ENCODE results near the gene WIZ. TPM values are rescaled to one million over a fixed set of nuclear protein-coding genes. Genes with fewer than 3 reads are reported as not detected.

The WIZ gene
- total and polyA plus RNA-seq, 2 donors (not counting 1 experiment from before 2014, with no cell fraction given) = 15.0 to 24.8 TPM

DNA sequence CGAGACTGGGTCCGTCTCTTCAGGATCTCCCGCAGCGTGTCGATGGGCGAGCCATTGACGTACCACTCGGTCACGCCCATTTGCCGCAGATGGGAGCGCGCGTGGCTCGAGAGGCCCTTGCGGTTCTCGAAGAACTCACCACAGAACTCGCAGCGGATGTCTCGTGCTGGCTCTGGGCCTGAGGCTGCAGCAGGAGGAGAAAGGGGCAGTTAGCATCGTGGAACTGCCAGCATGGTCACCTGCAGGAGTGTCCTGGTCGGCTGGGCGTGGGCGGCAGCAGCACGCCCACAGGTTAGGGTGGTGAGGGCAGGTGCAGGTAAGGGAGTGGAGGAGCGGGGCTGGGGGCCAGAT lies 22.4 kb downstream of the WIZ start:
- Mint-ChIP-seq H3K27ac (no peak overlapping the region), H3K27me3 (no peaks in the 10 kb centered on the region), H3K4me1 (peaks cover 21% of the 10 kb centered on the region), H3K9me3 (ENCODE audit: insufficient read depth) (no peaks in the 10 kb centered on the region), H3K4me3 (no peak overlapping the region)
- intact Hi-C loops (cut with micrococcal nuclease) = no loop called here
- POLR2A ChIA-PET = no interaction called here
- Histone ChIP-seq H3K36me3 (replicated peaks in 1 of 2; ENCODE audit: control extremely low read depth in 1 of 2, control insufficient read depth in 1 of 2, extremely low read depth in 1 of 2, insufficient read depth in 2 of 2, low read length in 1 of 2) (peaks cover 2 to 42% of the 10 kb centered on the region in 2 experiments), H3K4me2 (replicated peaks; ENCODE audit: low read depth, low read length, poor library complexity, severe bottlenecking) (no peak overlapping the region), H4K20me1 (ENCODE audit: control insufficient read depth, insufficient read depth, low read length, poor library complexity, severe bottlenecking) (peaks cover 50% of the 10 kb centered on the region), H3K9me3 (ENCODE audit: control extremely low read depth in 1 of 3, control insufficient read depth in 2 of 3, insufficient read depth in 1 of 3, low read length in 2 of 3) (peaks cover 0 to 9% (median 0%) of the 10 kb centered on the region in 3 donors), H2AFZ (ENCODE audit: insufficient read depth, low read depth, low read length, poor library complexity, severe bottlenecking) (no peak overlapping the region), H3K4me1 (ENCODE audit: control insufficient read depth in 2 of 2, insufficient read depth in 2 of 2, low read length in 2 of 2) (peaks cover 19 to 22% of the 10 kb centered on the region in 2 donors), H3K27ac (ENCODE audit: low read length in 2 of 2) (no peak overlapping the region), H3K9ac (ENCODE audit: low read length) (no peak overlapping the region), H3K79me2 (ENCODE audit: control insufficient read depth, insufficient read depth, low read length) (peaks cover 37% of the 10 kb centered on the region), H3K4me3 (ENCODE audit: control extremely low read depth in 1 of 5, extremely low read depth in 1 of 5, insufficient read depth in 1 of 5, low read depth in 2 of 5, low read length in 4 of 5) (no peak overlapping the region), H3K27me3 (replicated peaks in 1 of 4; ENCODE audit: control extremely low read depth in 1 of 4, control insufficient read depth in 3 of 4, insufficient read depth in 4 of 4, low read length in 3 of 4) (no peaks in the 10 kb centered on the region)
- TF ChIP-seq EZH2 (IDR thresholded peaks at IDR 0.05; ENCODE audit: borderline replicate concordance, insufficient read depth, low read depth, low read length, poor library complexity, severe bottlenecking) = no peak
- TF ChIP-seq, protein P1, sequence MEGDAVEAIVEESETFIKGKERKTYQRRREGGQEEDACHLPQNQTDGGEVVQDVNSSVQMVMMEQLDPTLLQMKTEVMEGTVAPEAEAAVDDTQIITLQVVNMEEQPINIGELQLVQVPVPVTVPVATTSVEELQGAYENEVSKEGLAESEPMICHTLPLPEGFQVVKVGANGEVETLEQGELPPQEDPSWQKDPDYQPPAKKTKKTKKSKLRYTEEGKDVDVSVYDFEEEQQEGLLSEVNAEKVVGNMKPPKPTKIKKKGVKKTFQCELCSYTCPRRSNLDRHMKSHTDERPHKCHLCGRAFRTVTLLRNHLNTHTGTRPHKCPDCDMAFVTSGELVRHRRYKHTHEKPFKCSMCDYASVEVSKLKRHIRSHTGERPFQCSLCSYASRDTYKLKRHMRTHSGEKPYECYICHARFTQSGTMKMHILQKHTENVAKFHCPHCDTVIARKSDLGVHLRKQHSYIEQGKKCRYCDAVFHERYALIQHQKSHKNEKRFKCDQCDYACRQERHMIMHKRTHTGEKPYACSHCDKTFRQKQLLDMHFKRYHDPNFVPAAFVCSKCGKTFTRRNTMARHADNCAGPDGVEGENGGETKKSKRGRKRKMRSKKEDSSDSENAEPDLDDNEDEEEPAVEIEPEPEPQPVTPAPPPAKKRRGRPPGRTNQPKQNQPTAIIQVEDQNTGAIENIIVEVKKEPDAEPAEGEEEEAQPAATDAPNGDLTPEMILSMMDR (IDR thresholded peaks at IDR 0.05) = no peak
- WGBS (ENCODE audit: insufficient coverage) = 97% methylated on average over 25 of the region's 25 CpGs
- DNase-seq (no peak), ATAC-seq (ENCODE audit: low read depth) (no peak)
- CTCF ChIA-PET = no interaction called here

DNA sequence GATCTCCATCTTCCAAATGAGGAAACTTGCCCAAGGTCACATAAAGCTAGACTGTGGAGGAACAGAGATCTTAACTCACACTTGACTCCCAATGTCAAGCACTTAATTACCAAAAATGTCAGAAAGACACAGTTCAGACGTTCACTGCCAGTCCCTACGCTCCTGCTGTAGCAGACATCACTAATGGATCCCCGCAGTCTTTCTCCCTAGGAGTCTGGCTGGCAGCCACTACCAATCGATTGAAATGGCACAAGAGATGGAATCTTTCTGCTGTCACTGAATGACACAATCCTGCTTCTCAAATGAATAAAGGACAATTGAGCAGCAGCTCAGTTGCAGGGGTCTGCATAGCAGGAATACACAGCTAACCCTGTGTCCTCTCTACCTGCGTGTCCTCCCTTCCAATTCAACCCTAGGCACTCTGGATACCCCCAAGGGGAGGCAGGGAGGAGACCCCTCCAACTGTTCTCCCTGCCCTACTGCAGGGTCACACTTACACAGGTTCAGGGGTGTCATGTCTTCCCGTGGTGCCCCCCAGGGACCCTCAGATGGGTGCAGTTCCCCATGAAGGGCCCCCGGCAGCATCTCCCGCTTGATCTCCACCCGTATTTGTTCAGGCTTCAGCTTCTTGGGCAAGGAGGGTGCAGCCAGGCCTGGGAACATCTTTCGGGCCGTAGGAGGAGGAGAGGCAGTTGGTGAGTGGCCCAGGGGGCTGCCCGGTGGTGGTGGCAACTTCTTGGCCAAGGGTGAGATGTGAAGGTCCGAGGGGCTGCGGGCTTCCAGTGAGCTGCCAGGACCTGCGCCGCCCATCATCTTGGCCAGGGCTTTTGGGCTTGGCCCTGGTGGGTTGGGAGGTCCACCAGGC lies 23.0 kb downstream of the WIZ start:
- Mint-ChIP-seq H3K4me3 (no peak overlapping the region), H3K4me1 (peaks cover 17% of the 10 kb centered on the region), H3K27ac (no peak overlapping the region), H3K27me3 (no peaks in the 10 kb centered on the region), H3K9me3 (ENCODE audit: insufficient read depth) (no peaks in the 10 kb centered on the region)
- no peak for DNase-seq
- Histone ChIP-seq H3K4me3 (ENCODE audit: control extremely low read depth in 1 of 5, extremely low read depth in 1 of 5, insufficient read depth in 1 of 5, low read depth in 2 of 5, low read length in 4 of 5) (no peak overlapping the region), H3K9me3 (ENCODE audit: control extremely low read depth in 1 of 3, control insufficient read depth in 2 of 3, insufficient read depth in 1 of 3, low read length in 2 of 3) (peaks cover 0 to 9% (median 0%) of the 10 kb centered on the region in 3 donors), H3K4me1 (ENCODE audit: control insufficient read depth in 2 of 2, insufficient read depth in 2 of 2, low read length in 2 of 2) (peaks cover 16 to 18% of the 10 kb centered on the region in 2 donors), H3K79me2 (ENCODE audit: control insufficient read depth, insufficient read depth, low read length) (peaks cover 32% of the 10 kb centered on the region), H3K9ac (ENCODE audit: low read length) (no peak overlapping the region), H3K36me3 (replicated peaks in 1 of 2; ENCODE audit: control extremely low read depth in 1 of 2, control insufficient read depth in 1 of 2, extremely low read depth in 1 of 2, insufficient read depth in 2 of 2, low read length in 1 of 2) (peaks cover 2 to 42% of the 10 kb centered on the region in 2 experiments), H4K20me1 (ENCODE audit: control insufficient read depth, insufficient read depth, low read length, poor library complexity, severe bottlenecking) (peaks cover 45% of the 10 kb centered on the region), H2AFZ (ENCODE audit: insufficient read depth, low read depth, low read length, poor library complexity, severe bottlenecking) (no peak overlapping the region), H3K4me2 (replicated peaks; ENCODE audit: low read depth, low read length, poor library complexity, severe bottlenecking) (no peak overlapping the region), H3K27ac (ENCODE audit: low read length in 2 of 2) (no peak overlapping the region), H3K27me3 (replicated peaks in 1 of 4; ENCODE audit: control extremely low read depth in 1 of 4, control insufficient read depth in 3 of 4, insufficient read depth in 4 of 4, low read length in 3 of 4) (no peaks in the 10 kb centered on the region)
- POLR2A ChIA-PET = no interaction called here
- 97% methylated on average over 16 of the region's 16 CpGs for WGBS (ENCODE audit: insufficient coverage)
- intact Hi-C loops (cut with micrococcal nuclease) = no loop called here
- CTCF ChIA-PET = no interaction called here
- ATAC-seq (ENCODE audit: low read depth) = no peak
- no peak for TF ChIP-seq EZH2 (IDR thresholded peaks at IDR 0.05; ENCODE audit: borderline replicate concordance, insufficient read depth, low read depth, low read length, poor library complexity, severe bottlenecking)
- TF ChIP-seq, protein P1 (IDR thresholded peaks at IDR 0.05) = no peak

Data from B cell (primary cell).